HL-60 (cell line): Measurements from ENCODE around the gene TMEM171.

Experiments
- DNase-seq, 2 experiments: peaks; one replicate each; pipeline ENCODE4 v3.0.0-alpha.2; 2010 to 2020; ENCODE audit warnings: low read depth in 1 of 2, low spot score in 1 of 2
- H3K27ac ChIP-seq: fragments of 250-450 bp; sonication (Bioruptor Pico); replicated peaks from 2 replicates; pipeline ENCODE4 v1.5.1; 2020; ENCODE audit warnings: mild to moderate bottlenecking, moderate library complexity
- H3K27me3 ChIP-seq: fragments of 250-450 bp; sonication (Bioruptor Pico); 2 replicates; pipeline ENCODE4 v1.5.1; 2021; ENCODE audit warnings: mild to moderate bottlenecking, moderate library complexity; ENCODE audit not compliant: insufficient read depth, poor library complexity, severe bottlenecking
- H3K4me3 ChIP-seq: replicated peaks from 2 replicates; pipeline ENCODE4 v1.5.1; 2011; ENCODE audit warnings: mild to moderate bottlenecking, control low read depth, low read length; ENCODE audit not compliant: insufficient read depth
- CTCF ChIP-seq: IDR thresholded peaks from one replicate; pipeline ENCODE4 v1.5.1; 2011; ENCODE audit warnings: low read length, control low read depth, inconsistent platforms; ENCODE audit not compliant: insufficient read depth
- GABPA ChIP-seq: IDR thresholded peaks from 2 replicates; pipeline ENCODE4 v1.6.1; 2012; ENCODE audit warnings: low read depth
- POLR2AphosphoS5 ChIP-seq: IDR thresholded peaks from 2 replicates; pipeline ENCODE4 v1.6.1; 2012; ENCODE audit warnings: low read depth
- REST ChIP-seq: IDR thresholded peaks from 2 replicates; pipeline ENCODE4 v1.6.1; 2012; ENCODE audit warnings: low read depth; ENCODE audit not compliant: insufficient replicate concordance
- SPI1 ChIP-seq: IDR thresholded peaks from 2 replicates; pipeline ENCODE4 v1.6.1; 2012; ENCODE audit warnings: low read depth, mild to moderate bottlenecking, borderline replicate concordance

The TMEM171 gene

DNA sequence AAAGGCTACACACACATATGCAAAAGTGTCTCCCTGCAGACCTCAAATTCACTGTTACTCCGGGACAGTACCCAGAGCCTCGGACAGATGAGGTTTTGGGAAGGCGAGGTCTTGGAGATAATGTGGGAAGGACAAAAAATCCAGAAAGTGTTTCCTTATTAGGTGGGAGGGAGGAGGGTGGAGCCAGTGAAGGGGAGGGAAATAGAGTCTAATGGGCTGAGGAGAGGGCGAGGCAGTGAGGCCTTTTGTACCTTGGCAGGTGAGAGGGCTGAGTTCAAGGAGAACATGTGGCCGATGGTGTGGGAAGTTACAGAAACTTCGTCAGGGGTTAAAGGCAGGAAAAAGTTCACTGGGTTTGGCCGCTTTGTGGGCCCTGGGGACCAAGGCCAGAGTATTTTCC is 30.5 kb downstream of the TMEM171 start:
- DNase-seq = no peak
- Histone ChIP-seq H3K4me3 (no peak overlapping the region), H3K27ac (no peak overlapping the region), H3K27me3 (no peaks in the 10 kb centered on the region)
- TF ChIP-seq CTCF (no peak), POLR2AphosphoS5 (no peak), GABPA (no peak), REST (no peak)

DNA sequence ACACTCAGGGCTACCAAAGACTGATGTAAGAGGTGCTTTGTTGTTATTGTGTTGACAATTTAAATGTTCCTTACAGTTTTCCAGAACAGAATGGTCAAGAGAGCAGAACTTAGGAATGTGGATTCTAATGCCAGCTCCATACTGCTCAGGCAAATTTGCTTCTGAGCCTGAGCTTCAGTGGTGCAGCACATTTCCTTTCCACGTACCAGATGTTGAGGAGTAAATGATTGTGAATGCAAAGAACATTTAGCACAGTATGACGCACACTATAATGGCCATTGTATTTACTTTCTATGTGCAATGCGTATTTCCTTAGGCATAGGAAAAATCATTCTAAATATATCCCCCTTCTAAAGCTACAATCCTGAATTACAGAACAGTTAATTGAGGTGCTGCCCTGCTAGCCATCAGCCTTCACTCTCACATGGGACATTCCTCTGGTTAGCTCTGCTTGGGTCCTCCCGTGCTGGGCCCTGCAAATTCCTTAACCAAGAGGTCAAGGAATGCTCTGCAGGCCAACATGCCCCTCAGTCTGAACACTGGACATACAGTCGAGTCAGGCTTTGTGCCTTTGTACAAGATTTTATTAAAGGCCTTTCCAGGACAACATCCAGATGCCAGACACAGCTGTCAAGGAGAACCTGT is 31.5 kb downstream of the TMEM171 start:
- Histone ChIP-seq H3K4me3 (no peak overlapping the region), H3K27ac (no peak overlapping the region), H3K27me3 (no peaks in the 10 kb centered on the region)
- no peak for DNase-seq
- TF ChIP-seq GABPA (no peak), CTCF (no peak), REST (no peak), POLR2AphosphoS5 (no peak), SPI1 (no peak)

DNA sequence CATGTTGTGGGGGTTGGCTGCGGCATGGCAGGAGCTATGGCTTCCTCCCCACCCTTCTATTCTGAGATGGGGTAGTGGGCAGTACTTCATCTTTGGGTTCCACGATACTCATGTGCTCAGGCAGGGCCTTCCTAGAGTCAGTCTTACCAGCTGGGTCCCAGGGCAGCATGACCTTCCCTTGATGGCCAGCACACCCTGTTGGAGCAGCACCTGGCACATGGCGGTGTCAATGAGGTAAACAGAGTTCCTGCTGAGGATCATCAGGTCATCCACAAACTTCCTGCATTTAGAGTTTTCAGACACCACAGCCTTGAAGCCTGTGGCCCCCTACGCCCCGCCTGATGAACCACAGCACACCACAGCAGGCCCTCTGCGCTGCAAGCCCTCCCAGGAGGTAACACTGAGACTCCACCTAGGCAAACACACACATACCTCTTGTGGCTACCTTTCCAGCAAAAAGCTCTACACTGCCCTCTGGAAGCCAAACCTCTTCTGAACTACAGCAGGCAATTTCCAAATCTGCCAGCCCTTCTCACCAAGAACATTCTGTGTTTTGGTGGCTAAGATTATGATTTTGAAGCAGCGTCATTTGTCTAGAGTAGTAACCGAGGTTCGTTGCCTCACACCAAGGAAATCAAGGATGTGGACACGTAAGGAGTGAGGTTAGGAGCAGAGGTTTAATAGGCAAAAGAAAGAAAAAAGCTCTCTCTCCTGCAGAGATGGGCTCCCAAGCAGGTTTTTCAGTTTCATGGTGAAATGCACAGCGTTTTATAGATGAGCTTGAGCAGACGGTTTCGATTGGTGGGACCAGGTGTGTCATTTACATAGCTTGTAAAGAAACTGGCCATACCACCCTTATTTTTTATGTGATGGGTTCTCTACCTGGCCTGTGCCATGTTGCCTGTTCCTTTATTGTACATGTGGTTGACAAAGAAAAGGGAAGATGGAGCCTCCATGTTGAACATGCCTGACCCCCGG is 32.3 kb downstream of the TMEM171 start:
- TF ChIP-seq POLR2AphosphoS5 (no peak), REST (no peak), SPI1 (no peak), GABPA (no peak), CTCF (no peak)
- H3K27me3 ChIP-seq = no peaks in the 10 kb centered on the region
- no peak for DNase-seq
- no peak overlapping the region for H3K4me3 ChIP-seq
- no peak overlapping the region for H3K27ac ChIP-seq
